Measurements from ENCODE around the gene DAG1.

DNA sequence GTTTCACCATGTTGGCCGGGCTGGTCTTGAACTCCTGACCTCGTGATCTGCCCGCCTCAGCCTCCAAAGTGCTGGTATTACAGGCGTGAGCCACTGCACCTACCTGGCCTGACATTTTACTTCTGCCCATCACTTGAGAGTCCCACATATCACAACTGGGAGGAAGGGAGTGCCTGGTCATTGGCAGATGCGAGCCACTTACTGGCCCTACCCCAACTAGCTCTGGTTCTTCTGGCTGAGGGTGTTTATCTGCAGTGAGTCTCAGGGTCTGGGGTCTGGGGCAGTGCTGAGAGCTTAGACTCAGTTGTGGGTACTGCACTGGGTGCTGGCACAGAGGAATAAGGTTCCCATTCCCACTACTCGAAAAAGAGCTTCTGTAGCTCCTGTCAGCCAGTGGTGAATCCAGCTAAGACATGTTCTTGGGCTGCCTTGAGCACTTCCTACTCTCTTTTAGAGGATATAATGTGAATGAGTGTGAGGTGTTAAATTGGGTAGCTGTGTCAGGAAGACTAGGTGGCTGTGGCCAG, 30.2 kb downstream of the DAG1 start:
- no peak for TF ChIP-seq EZH2 (IDR thresholded peaks at IDR 0.05; ENCODE audit: low read depth)
- TF ChIP-seq, protein P1, sequence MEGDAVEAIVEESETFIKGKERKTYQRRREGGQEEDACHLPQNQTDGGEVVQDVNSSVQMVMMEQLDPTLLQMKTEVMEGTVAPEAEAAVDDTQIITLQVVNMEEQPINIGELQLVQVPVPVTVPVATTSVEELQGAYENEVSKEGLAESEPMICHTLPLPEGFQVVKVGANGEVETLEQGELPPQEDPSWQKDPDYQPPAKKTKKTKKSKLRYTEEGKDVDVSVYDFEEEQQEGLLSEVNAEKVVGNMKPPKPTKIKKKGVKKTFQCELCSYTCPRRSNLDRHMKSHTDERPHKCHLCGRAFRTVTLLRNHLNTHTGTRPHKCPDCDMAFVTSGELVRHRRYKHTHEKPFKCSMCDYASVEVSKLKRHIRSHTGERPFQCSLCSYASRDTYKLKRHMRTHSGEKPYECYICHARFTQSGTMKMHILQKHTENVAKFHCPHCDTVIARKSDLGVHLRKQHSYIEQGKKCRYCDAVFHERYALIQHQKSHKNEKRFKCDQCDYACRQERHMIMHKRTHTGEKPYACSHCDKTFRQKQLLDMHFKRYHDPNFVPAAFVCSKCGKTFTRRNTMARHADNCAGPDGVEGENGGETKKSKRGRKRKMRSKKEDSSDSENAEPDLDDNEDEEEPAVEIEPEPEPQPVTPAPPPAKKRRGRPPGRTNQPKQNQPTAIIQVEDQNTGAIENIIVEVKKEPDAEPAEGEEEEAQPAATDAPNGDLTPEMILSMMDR (conservative IDR thresholded peaks at IDR 0.05) = no peak
